Measurements from ENCODE around the gene ZXDC. TPM values are rescaled to one million over a fixed set of nuclear protein-coding genes. Genes with fewer than 3 reads are reported as not detected.

Gene ZXDC
- total and polyA plus RNA-seq, 9 of the 15 experiments (the other 6 are each of a cell fraction or from before 2014, with no cell fraction given) = 0.59 to 13.4 (median 7.3) TPM

DNA sequence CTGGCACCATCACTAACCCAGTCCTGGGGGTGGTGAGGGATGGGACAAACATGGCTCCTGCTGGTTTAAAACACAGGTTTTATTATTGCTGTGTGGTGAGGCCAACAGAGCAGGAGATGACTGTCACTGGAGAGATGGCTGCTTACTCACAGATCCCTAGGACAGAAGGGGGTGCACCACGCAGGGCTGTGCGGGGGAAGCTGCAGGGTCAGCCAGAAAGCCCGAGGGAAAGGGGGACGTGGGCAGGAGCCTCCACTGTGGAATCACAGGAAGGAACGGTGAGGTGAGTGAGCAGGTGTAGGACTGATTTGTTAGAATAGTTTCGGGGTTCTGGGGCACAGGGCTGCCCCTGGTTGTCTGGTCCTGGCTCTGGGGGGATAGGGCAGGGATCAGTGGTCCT lies 73.5 kb downstream of the ZXDC start (continued):
- TF ChIP-seq, protein P1, sequence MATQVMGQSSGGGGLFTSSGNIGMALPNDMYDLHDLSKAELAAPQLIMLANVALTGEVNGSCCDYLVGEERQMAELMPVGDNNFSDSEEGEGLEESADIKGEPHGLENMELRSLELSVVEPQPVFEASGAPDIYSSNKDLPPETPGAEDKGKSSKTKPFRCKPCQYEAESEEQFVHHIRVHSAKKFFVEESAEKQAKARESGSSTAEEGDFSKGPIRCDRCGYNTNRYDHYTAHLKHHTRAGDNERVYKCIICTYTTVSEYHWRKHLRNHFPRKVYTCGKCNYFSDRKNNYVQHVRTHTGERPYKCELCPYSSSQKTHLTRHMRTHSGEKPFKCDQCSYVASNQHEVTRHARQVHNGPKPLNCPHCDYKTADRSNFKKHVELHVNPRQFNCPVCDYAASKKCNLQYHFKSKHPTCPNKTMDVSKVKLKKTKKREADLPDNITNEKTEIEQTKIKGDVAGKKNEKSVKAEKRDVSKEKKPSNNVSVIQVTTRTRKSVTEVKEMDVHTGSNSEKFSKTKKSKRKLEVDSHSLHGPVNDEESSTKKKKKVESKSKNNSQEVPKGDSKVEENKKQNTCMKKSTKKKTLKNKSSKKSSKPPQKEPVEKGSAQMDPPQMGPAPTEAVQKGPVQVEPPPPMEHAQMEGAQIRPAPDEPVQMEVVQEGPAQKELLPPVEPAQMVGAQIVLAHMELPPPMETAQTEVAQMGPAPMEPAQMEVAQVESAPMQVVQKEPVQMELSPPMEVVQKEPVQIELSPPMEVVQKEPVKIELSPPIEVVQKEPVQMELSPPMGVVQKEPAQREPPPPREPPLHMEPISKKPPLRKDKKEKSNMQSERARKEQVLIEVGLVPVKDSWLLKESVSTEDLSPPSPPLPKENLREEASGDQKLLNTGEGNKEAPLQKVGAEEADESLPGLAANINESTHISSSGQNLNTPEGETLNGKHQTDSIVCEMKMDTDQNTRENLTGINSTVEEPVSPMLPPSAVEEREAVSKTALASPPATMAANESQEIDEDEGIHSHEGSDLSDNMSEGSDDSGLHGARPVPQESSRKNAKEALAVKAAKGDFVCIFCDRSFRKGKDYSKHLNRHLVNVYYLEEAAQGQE (IDR thresholded peaks at IDR 0.05; ENCODE audit: borderline replicate concordance) = no peak
- TF ChIP-seq, protein P1 (CRISPR knock-in tag; IDR thresholded peaks at IDR 0.05; ENCODE audit: low read depth) = no peak
- TF ChIP-seq RBM34 (IDR thresholded peaks at IDR 0.05; ENCODE audit: borderline replicate concordance, insufficient read depth, low read length) (no peak), NONO (IDR thresholded peaks at IDR 0.05; ENCODE audit: low read depth in 2 of 2, low read length in 1 of 2) (no peak), ZNF197 (CRISPR knock-in tag; IDR thresholded peaks at IDR 0.05; ENCODE audit: low read depth) (no peak), POLR3A (IDR thresholded peaks at IDR 0.05; ENCODE audit: borderline replicate concordance, extremely low read depth, insufficient read depth, insufficient read length) (no peak), SIN3A (IDR thresholded peaks at IDR 0.05; ENCODE audit: borderline replicate concordance in 2 of 2, control insufficient read depth in 1 of 2, low read depth in 2 of 2, low read length in 2 of 2) (no peak), TOE1 (IDR thresholded peaks at IDR 0.05; ENCODE audit: borderline replicate concordance) (no peak), TOE1 (CRISPR knock-in tag; IDR thresholded peaks at IDR 0.05; ENCODE audit: borderline replicate concordance, low read depth) (no peak), RBBP5 (IDR thresholded peaks at IDR 0.05; ENCODE audit: borderline replicate concordance, insufficient read depth, low read length, poor library complexity, severe bottlenecking) (no peak), KLF13 (tag; IDR thresholded peaks at IDR 0.05; ENCODE audit: borderline replicate concordance, low read depth) (no peak)
- TF ChIP-seq, protein P2, sequence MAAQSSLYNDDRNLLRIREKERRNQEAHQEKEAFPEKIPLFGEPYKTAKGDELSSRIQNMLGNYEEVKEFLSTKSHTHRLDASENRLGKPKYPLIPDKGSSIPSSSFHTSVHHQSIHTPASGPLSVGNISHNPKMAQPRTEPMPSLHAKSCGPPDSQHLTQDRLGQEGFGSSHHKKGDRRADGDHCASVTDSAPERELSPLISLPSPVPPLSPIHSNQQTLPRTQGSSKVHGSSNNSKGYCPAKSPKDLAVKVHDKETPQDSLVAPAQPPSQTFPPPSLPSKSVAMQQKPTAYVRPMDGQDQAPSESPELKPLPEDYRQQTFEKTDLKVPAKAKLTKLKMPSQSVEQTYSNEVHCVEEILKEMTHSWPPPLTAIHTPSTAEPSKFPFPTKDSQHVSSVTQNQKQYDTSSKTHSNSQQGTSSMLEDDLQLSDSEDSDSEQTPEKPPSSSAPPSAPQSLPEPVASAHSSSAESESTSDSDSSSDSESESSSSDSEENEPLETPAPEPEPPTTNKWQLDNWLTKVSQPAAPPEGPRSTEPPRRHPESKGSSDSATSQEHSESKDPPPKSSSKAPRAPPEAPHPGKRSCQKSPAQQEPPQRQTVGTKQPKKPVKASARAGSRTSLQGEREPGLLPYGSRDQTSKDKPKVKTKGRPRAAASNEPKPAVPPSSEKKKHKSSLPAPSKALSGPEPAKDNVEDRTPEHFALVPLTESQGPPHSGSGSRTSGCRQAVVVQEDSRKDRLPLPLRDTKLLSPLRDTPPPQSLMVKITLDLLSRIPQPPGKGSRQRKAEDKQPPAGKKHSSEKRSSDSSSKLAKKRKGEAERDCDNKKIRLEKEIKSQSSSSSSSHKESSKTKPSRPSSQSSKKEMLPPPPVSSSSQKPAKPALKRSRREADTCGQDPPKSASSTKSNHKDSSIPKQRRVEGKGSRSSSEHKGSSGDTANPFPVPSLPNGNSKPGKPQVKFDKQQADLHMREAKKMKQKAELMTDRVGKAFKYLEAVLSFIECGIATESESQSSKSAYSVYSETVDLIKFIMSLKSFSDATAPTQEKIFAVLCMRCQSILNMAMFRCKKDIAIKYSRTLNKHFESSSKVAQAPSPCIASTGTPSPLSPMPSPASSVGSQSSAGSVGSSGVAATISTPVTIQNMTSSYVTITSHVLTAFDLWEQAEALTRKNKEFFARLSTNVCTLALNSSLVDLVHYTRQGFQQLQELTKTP (IDR thresholded peaks at IDR 0.05; ENCODE audit: low read depth in 1 of 2, partially characterized antibody in 2 of 2) = no peak
